K562 (cell line): ENCODE results near the gene MDN1. TPM values are rescaled to one million over a fixed set of nuclear protein-coding genes. Genes with fewer than 3 reads are reported as not detected.

Experiments used
- ATAC-seq: fragments of 200-7000 bp; cut with Tn5 transposase; 3 replicates; pipeline ENCODE4 v1.9.1; 2020; ENCODE audit warnings: moderate library complexity
- BruUV-seq: library from RNA; stranded (reverse); fragments of 400-500 nt; replicated peaks from 2 replicates; lab custom pipeline; 2021; lab: Mats Ljungman, UMichigan
- CTCF ChIA-PET: fragments of 300-600 bp; formaldehyde crosslinking; extraction: SDS; loops from one replicate; lab custom pipeline; 2021; ENCODE audit warnings: low intra/inter-chr PET ratio; lab: Yijun Ruan, JAX
- POLR2A ChIA-PET: fragments of 300-600, 350-650 bp; sonication (Branson Sonifier 250); formaldehyde crosslinking; extraction: SDS; loops from one replicate; lab custom pipeline; 2021; ENCODE audit warnings: antibody characterized with exemption, inconsistent platforms; lab: Yijun Ruan, JAX
- DNase-seq, 4 experiments: peaks; one replicate each; pipeline versions ENCODE4 v3.0.0 to v3.0.0-alpha.2; 2011 to 2018; ENCODE audit warnings: low spot score in 3 of 4, mixed read lengths in 3 of 4; ENCODE audit errors: extremely low read depth in 1 of 4
- FAIRE-seq: peaks from 2 replicates; lab custom pipeline; 2011; peaks lifted over from hg19 to GRCh38; lab: Jason Lieb, UNC
- H2AFZ ChIP-seq: 2 replicates; pipeline ENCODE4 v1.6.0; 2011; ENCODE audit warnings: low read depth, low read length, control low read depth, inconsistent platforms
- H3K27ac ChIP-seq: fragments of 200-600 bp; 3 replicates; pipeline ENCODE4 v1.8.0; 2011; ENCODE audit warnings: low read depth, mild to moderate bottlenecking, control low read depth, inconsistent platforms, low read length, moderate library complexity, mixed read lengths; ENCODE audit errors: extremely low read depth
- H3K27me3 ChIP-seq, 2 experiments: fragments of 300-600 bp in 1 of 2; 2 replicates in 1 of 2; 3 replicates in 1 of 2; pipeline versions ENCODE4 v1.6.0 to v1.8.0; 2011; ENCODE audit warnings: inconsistent platforms in 2 of 2, low read length in 2 of 2, mild to moderate bottlenecking in 1 of 2, mixed read lengths in 1 of 2, moderate library complexity in 1 of 2; ENCODE audit not compliant: control insufficient read depth in 2 of 2, insufficient read depth in 2 of 2
- H3K36me3 ChIP-seq: fragments of 300-600 bp; 3 replicates; pipeline ENCODE4 v1.8.0; 2011; ENCODE audit warnings: mild to moderate bottlenecking, low read length, inconsistent platforms; ENCODE audit not compliant: control insufficient read depth, insufficient read depth
- H3K4me1 ChIP-seq, 2 experiments: fragments of 200-600 bp in 1 of 2; replicated peaks in 1 of 2; 2 replicates in 1 of 2; 3 replicates in 1 of 2; pipeline versions ENCODE4 v1.5.1 to v1.8.0; 2011; ENCODE audit warnings: inconsistent platforms in 2 of 2, low read length in 2 of 2, mild to moderate bottlenecking in 1 of 2, mixed read lengths in 1 of 2, moderate library complexity in 1 of 2; ENCODE audit not compliant: control insufficient read depth in 2 of 2, insufficient read depth in 2 of 2
- H3K4me2 ChIP-seq: 2 replicates; pipeline ENCODE4 v1.6.1; 2011; ENCODE audit warnings: low read length, control low read depth, inconsistent platforms, mixed read lengths; ENCODE audit not compliant: insufficient read depth
- H3K4me3 ChIP-seq: fragments of 200-600 bp; sonication (generic), shearing (Covaris generic); 2 replicates; pipeline ENCODE4 v1.5.1; 2016; ENCODE audit warnings: control low read depth, inconsistent platforms
- H3K79me2 ChIP-seq: fragments of 200-600 bp; 3 replicates; pipeline ENCODE4 v1.8.0; 2011; ENCODE audit warnings: low read length, inconsistent platforms; ENCODE audit not compliant: control insufficient read depth, insufficient read depth
- H3K9ac ChIP-seq, 2 experiments: 2 replicates each; pipeline versions ENCODE4 v1.6.0 to v1.6.1; 2011; ENCODE audit warnings: low read depth in 2 of 2, low read length in 2 of 2, control low read depth in 1 of 2, inconsistent platforms in 1 of 2, mild to moderate bottlenecking in 1 of 2, mixed read lengths in 1 of 2; ENCODE audit not compliant: insufficient read depth in 1 of 2
- H3K9me1 ChIP-seq: one replicate; pipeline ENCODE4 v1.6.0; 2011; ENCODE audit warnings: inconsistent platforms, mild to moderate bottlenecking, low read length, moderate library complexity; ENCODE audit not compliant: control insufficient read depth, insufficient read depth
- H3K9me3 ChIP-seq: replicated peaks from 2 replicates; pipeline ENCODE4 v1.5.1; 2011; ENCODE audit warnings: low read depth, low read length, inconsistent platforms; ENCODE audit not compliant: control insufficient read depth, insufficient read depth
- H4K20me1 ChIP-seq: replicated peaks from 2 replicates; pipeline ENCODE4 v1.6.1; 2011; ENCODE audit warnings: low read length, inconsistent platforms, mixed read lengths; ENCODE audit not compliant: control insufficient read depth, insufficient read depth
- BHLHE40 ChIP-seq: IDR thresholded peaks from 2 replicates; pipeline ENCODE4 v1.6.1; 2011; ENCODE audit warnings: low read length, improper control_type of control experiment
- CBX2 ChIP-seq: fragments of 200-600 bp; sonication (generic); IDR thresholded peaks from one replicate; pipeline ENCODE4 v1.6.1; 2012; ENCODE audit warnings: mild to moderate bottlenecking, low read length, inconsistent platforms; ENCODE audit not compliant: insufficient read depth, poor library complexity, severe bottlenecking
- FOXA1 ChIP-seq: fragments of 450-650 bp; IDR thresholded peaks from 2 replicates; pipeline ENCODE4 v1.6.1; 2016; ENCODE audit warnings: mild to moderate bottlenecking, borderline replicate concordance
- HMBOX1 ChIP-seq: sonication (generic); IDR thresholded peaks from 2 replicates; pipeline ENCODE4 v1.6.1; 2016
- MXI1 ChIP-seq: IDR thresholded peaks from 2 replicates; pipeline ENCODE4 v1.6.1; 2011; ENCODE audit warnings: low read depth, mild to moderate bottlenecking, improper control_type of control experiment, low read length
- NONO ChIP-seq, 2 experiments: fragments of 200-400 bp in 1 of 2; fragments of 450-650 bp in 1 of 2; formaldehyde crosslinking in 1 of 2; IDR thresholded peaks; 2 replicates each; pipeline ENCODE4 v1.6.1; 2017; ENCODE audit warnings: low read depth in 2 of 2, mild to moderate bottlenecking in 2 of 2, moderate library complexity in 2 of 2, low read length in 1 of 2
- RBM22 ChIP-seq: fragments of 200-400 bp; formaldehyde crosslinking; IDR thresholded peaks from 2 replicates; pipeline ENCODE4 v1.6.1; 2018; ENCODE audit warnings: low read length, low read depth; ENCODE audit not compliant: poor library complexity, severe bottlenecking
- SFPQ ChIP-seq: fragments of 200-400 bp; formaldehyde crosslinking; IDR thresholded peaks from 2 replicates; pipeline ENCODE4 v1.6.1; 2017; ENCODE audit warnings: mild to moderate bottlenecking, low read depth, low read length, moderate library complexity
- SMAD4 ChIP-seq: fragments of 250-450 bp; sonication (Bioruptor Pico); conservative IDR thresholded peaks from 2 replicates; pipeline ENCODE4 v1.8.0; 2021; ENCODE audit warnings: inconsistent platforms, mild to moderate bottlenecking, moderate library complexity
- TFE3 ChIP-seq: fragments of 450-650 bp; formaldehyde crosslinking; IDR thresholded peaks from 2 replicates; pipeline ENCODE4 v1.4.0; 2020; ENCODE audit warnings: mild to moderate bottlenecking, mixed read lengths
- ZBTB8A ChIP-seq: fragments of 450-650 bp; IDR thresholded peaks from 2 replicates; pipeline ENCODE4 v1.6.1; 2018; ENCODE audit warnings: mild to moderate bottlenecking, moderate library complexity; ENCODE audit not compliant: partially characterized antibody
- ZNF395 ChIP-seq: fragments of 200-800 bp; sonication (Bioruptor generic); IDR thresholded peaks from 2 replicates; pipeline ENCODE4 v1.6.1; 2017; ENCODE audit warnings: missing genetic modification characterization, missing compliant biosample characterization
- ZNF445 ChIP-seq: fragments of 250-450 bp; sonication (Bioruptor Pico); IDR thresholded peaks from 2 replicates; pipeline ENCODE4 v1.4.0; 2020; ENCODE audit warnings: low read depth, mild to moderate bottlenecking, moderate library complexity
- WGBS: fragments of 100-300 bp; shearing (Covaris generic); methylation state at CpG from one replicate; pipeline ENCODE4 v1.1.6; 2016; ENCODE audit warnings: low coverage, mixed read lengths; ENCODE audit not compliant: insufficient coverage; ENCODE audit errors: missing lambda C conversion rate; 5-methylcytosine and 5-hydroxymethylcytosine counted together
- in situ Hi-C: fragments of 300-500 bp; cut with MboI; formaldehyde crosslinking; loops from 4 replicates; pipeline ENCODE4 v1.15.0; 2018; ENCODE audit warnings: inconsistent platforms, mixed read lengths
- intact Hi-C: fragments of 100-400 bp; cut with micrococcal nuclease; formaldehyde crosslinking; loops from 2 replicates; pipeline ENCODE4 v1.14.2; 2022
- polyA plus RNA-seq, 8 experiments: library from polyadenylated mRNA; depleted of rRNA in 4 of 8; stranded (reverse) in 5 of 8; unstranded in 3 of 8; fragments of >200 nt; fragmentation: Nextera tagmentation in 2 of 8; fragmentation: Illumina TruSeq in 1 of 8; extraction: Ambion mirVana in 2 of 8; extraction: Trizol in 1 of 8; gene quantifications; 2 replicates each; pipeline versions ENCODE4 v1.2.1 to v1.2.3, GENCODE V29; 2011 to 2014; ENCODE audit warnings: inconsistent platforms in 1 of 8, missing spikeins in 1 of 8
- total RNA-seq, 7 experiments: library from RNA; depleted of rRNA in 6 of 7; stranded (reverse); fragments of >200 nt in 6 of 7; fragmentation: Illumina TruSeq in 2 of 7; extraction: Trizol in 2 of 7; gene quantifications; 2 replicates each; pipeline versions ENCODE4 v1.2.1 to v1.2.3, GENCODE V29; 2011 to 2021; ENCODE audit warnings: low replicate concordance in 1 of 7

Gene MDN1
- total and polyA plus RNA-seq, 9 of the 15 experiments (the other 6 are each of a cell fraction or from before 2014, with no cell fraction given), result 25.6 to 93.6 (median 43.0) TPM

GRCh38 chr6:89661559-89661958 is 158.0 kb downstream of the MDN1 start:
- Histone ChIP-seq H3K27me3 (no peaks in the 10 kb centered on the region), H3K36me3 (peaks cover 90% of the 10 kb centered on the region), H2AFZ (no peak overlapping the region), H3K4me3 (no peak overlapping the region), H3K9me3 (no peaks in the 10 kb centered on the region), H3K79me2 (no peaks in the 10 kb centered on the region), H3K27ac (no peak overlapping the region), H3K4me2 (no peak overlapping the region), H4K20me1 (no peaks in the 10 kb centered on the region), H3K9ac (no peak overlapping the region), H3K4me1 (no peaks in the 10 kb centered on the region), H3K9me1 (no peaks in the 10 kb centered on the region)
- ATAC-seq (no peak), DNase-seq (no peak), FAIRE-seq (no peak)
- BruUV-seq, result no TSS peak
- ChIA-PET CTCF (no interaction called here), POLR2A (interaction anchor here (0.7 kb wide), 1 partner anchor 750 kb away, joined by 4 read pairs; no protein-coding TSS in a partner anchor)
- TF ChIP-seq ZNF445 (CRISPR knock-in tag), result no peak
- TF ChIP-seq TFE3, result no peak
- no peak for TF ChIP-seq MXI1
- no peak for TF ChIP-seq SMAD4 (CRISPR knock-in tag)
- no peak for TF ChIP-seq SFPQ
- no peak for TF ChIP-seq BHLHE40
- no peak for TF ChIP-seq FOXA1
- no peak for TF ChIP-seq RBM22
- no peak for TF ChIP-seq ZNF395 (CRISPR knock-in tag)
- no peak for TF ChIP-seq HMBOX1
- TF ChIP-seq CBX2, result no peak
- no peak for TF ChIP-seq NONO (IDR thresholded peaks at IDR 0.05; ENCODE audit: low read depth in 2 of 2, low read length in 1 of 2)
- TF ChIP-seq ZBTB8A, result no peak
- intact Hi-C loops (no loop called here), in situ Hi-C loops (no loop called here)
- WGBS, result 94% methylated on average over 1 of the region's 1 CpG
